OCI-LY1 (cell line): ENCODE measurements around the gene ZBTB33.

Experiments
- H2AFZ ChIP-seq: fragments of 200-600 bp; sonication (generic), shearing (Covaris generic); 2 replicates; pipeline ENCODE4 v1.6.0; 2014; ENCODE audit warnings: antibody characterized with exemption, mild to moderate bottlenecking, low read length
- H3F3A ChIP-seq: fragments of 200-600 bp; sonication (generic), shearing (Covaris generic); 2 replicates; pipeline ENCODE4 v1.6.0; 2014; ENCODE audit warnings: mild to moderate bottlenecking, antibody characterized with exemption, low read length, moderate library complexity; ENCODE audit not compliant: insufficient read depth
- H3K27ac ChIP-seq: fragments of 200-600 bp; sonication (generic); 2 replicates; pipeline ENCODE4 v1.5.1; 2014; ENCODE audit warnings: low read length, mixed run types, mild to moderate bottlenecking, low read depth; ENCODE audit not compliant: poor library complexity, severe bottlenecking
- H3K27me3 ChIP-seq: fragments of 200-600 bp; sonication (generic); 2 replicates; pipeline ENCODE4 v1.6.0; 2014; ENCODE audit warnings: antibody characterized with exemption, mild to moderate bottlenecking, low read length, moderate library complexity; ENCODE audit not compliant: insufficient read depth
- H3K36me3 ChIP-seq: fragments of 200-600 bp; sonication (generic); 2 replicates; pipeline ENCODE4 v1.6.1; 2014; ENCODE audit warnings: mild to moderate bottlenecking, antibody characterized with exemption, low read length, moderate library complexity, mixed read lengths; ENCODE audit not compliant: insufficient read depth
- H3K4me1 ChIP-seq: fragments of 200-600 bp; sonication (generic); 2 replicates; pipeline ENCODE4 v1.5.1; 2014; ENCODE audit warnings: mild to moderate bottlenecking, low read length, moderate library complexity; ENCODE audit not compliant: insufficient read depth, severe bottlenecking
- H3K4me2 ChIP-seq: fragments of 200-600 bp; sonication (generic), shearing (Covaris generic); 2 replicates; pipeline ENCODE4 v1.6.1; 2014; ENCODE audit warnings: low read length
- H3K4me3 ChIP-seq: fragments of 200-600 bp; sonication (generic); 2 replicates; pipeline ENCODE4 v1.5.1; 2014; ENCODE audit warnings: low read length, low read depth, mild to moderate bottlenecking, mixed read lengths; ENCODE audit not compliant: poor library complexity, severe bottlenecking
- H3K79me2 ChIP-seq: fragments of 200-600 bp; shearing (Covaris generic); 2 replicates; pipeline ENCODE4 v1.6.1; 2016; ENCODE audit warnings: mixed run types, low read length, mixed read lengths; ENCODE audit not compliant: insufficient read depth
- H3K9ac ChIP-seq: fragments of 200-600 bp; sonication (generic), shearing (Covaris generic); 2 replicates; pipeline ENCODE4 v1.6.1; 2014; ENCODE audit warnings: mild to moderate bottlenecking, low read length, mixed read lengths
- H3K9me2 ChIP-seq: fragments of 200-600 bp; sonication (generic), shearing (Covaris generic); 2 replicates; pipeline ENCODE4 v1.6.1; 2014; ENCODE audit warnings: low read depth, mild to moderate bottlenecking, low read length, mixed read lengths
- H3K9me3 ChIP-seq: fragments of 200-600 bp; shearing (Covaris generic); 2 replicates; pipeline ENCODE4 v1.6.1; 2014; ENCODE audit warnings: low read length, mixed read lengths
- H4K20me1 ChIP-seq: fragments of 200-600 bp; sonication (generic), shearing (Covaris generic); 2 replicates; pipeline ENCODE4 v1.6.0; 2016; ENCODE audit warnings: mild to moderate bottlenecking, low read length; ENCODE audit not compliant: insufficient read depth
- CTCF ChIP-seq: fragments of 200-600 bp; sonication (generic), shearing (Covaris generic); IDR thresholded peaks from 2 replicates; pipeline ENCODE4 v1.5.1; 2017; ENCODE audit warnings: mild to moderate bottlenecking, antibody characterized with exemption, low read length, moderate library complexity, mixed read lengths
- EZH2 ChIP-seq: fragments of 200-600 bp; sonication (generic), shearing (Covaris generic); IDR thresholded peaks from 2 replicates; pipeline ENCODE4 v1.8.0; 2017; ENCODE audit warnings: borderline replicate concordance, mixed run types, mild to moderate bottlenecking, antibody characterized with exemption, low read length, moderate library complexity, mixed read lengths

The ZBTB33 gene

GRCh38 chrX:120281761-120282160 lies 31.1 kb downstream of the ZBTB33 start:
- no peaks in the 10 kb centered on the region for H3K4me1 ChIP-seq
- H3K9ac ChIP-seq: no peak overlapping the region
- H3K79me2 ChIP-seq: no peaks in the 10 kb centered on the region
- H3K27ac ChIP-seq: no peak overlapping the region
- H3K27me3 ChIP-seq: no peaks in the 10 kb centered on the region
- no peak overlapping the region for H2AFZ ChIP-seq
- H4K20me1 ChIP-seq: no peaks in the 10 kb centered on the region
- H3K4me2 ChIP-seq: no peak overlapping the region
- no peaks in the 10 kb centered on the region for H3K36me3 ChIP-seq
- TF ChIP-seq EZH2: no peak
- no peak for TF ChIP-seq CTCF
- no peaks in the 10 kb centered on the region for H3K9me2 ChIP-seq
- H3F3A ChIP-seq: no peaks in the 10 kb centered on the region
- no peaks in the 10 kb centered on the region for H3K9me3 ChIP-seq
- H3K4me3 ChIP-seq: no peak overlapping the region

- no peaks in the 10 kb centered on the region for H3K9me2 ChIP-seq
- H3K9me3 ChIP-seq: no peaks in the 10 kb centered on the region
- no peaks in the 10 kb centered on the region for H3K36me3 ChIP-seq
- no peak for TF ChIP-seq EZH2
- no peak for TF ChIP-seq CTCF
- H3K4me1 ChIP-seq: no peaks in the 10 kb centered on the region
- no peaks in the 10 kb centered on the region for H3F3A ChIP-seq
- no peaks in the 10 kb centered on the region for H3K27me3 ChIP-seq
- H3K9ac ChIP-seq: no peak overlapping the region
- no peak overlapping the region for H3K4me2 ChIP-seq
- no peaks in the 10 kb centered on the region for H3K79me2 ChIP-seq
- H3K4me3 ChIP-seq: no peak overlapping the region
- H3K27ac ChIP-seq: no peak overlapping the region
- no peaks in the 10 kb centered on the region for H4K20me1 ChIP-seq
- H2AFZ ChIP-seq: no peak overlapping the region
Observed at GRCh38 chrX:120282697-120283096, 32.1 kb downstream of the ZBTB33 start.

GRCh38 chrX:120286733-120287512 lies 36.3 kb downstream of the ZBTB33 start:
- Histone ChIP-seq H3K36me3 (no peaks in the 10 kb centered on the region), H3K4me1 (no peaks in the 10 kb centered on the region), H3F3A (no peaks in the 10 kb centered on the region), H3K27ac (no peak overlapping the region), H3K9me2 (no peaks in the 10 kb centered on the region), H3K9me3 (no peaks in the 10 kb centered on the region), H3K27me3 (no peaks in the 10 kb centered on the region), H3K9ac (no peak overlapping the region), H2AFZ (no peak overlapping the region), H3K4me3 (no peak overlapping the region), H4K20me1 (no peaks in the 10 kb centered on the region), H3K79me2 (no peaks in the 10 kb centered on the region), H3K4me2 (no peak overlapping the region)
- TF ChIP-seq CTCF (no peak), EZH2 (no peak)
